K562 (cell line): ENCODE results near the gene DISC1. TPM values are rescaled to one million over a fixed set of nuclear protein-coding genes. Genes with fewer than 3 reads are reported as not detected.

Experiments
- CEBPB ChIP-seq: fragments of 450-650 bp; IDR thresholded peaks from 2 replicates; pipeline ENCODE4 v1.6.1; 2016; ENCODE audit warnings: missing genetic modification characterization, missing compliant biosample characterization
- polyA plus RNA-seq, 8 experiments: library from polyadenylated mRNA; depleted of rRNA in 4 of 8; stranded (reverse) in 5 of 8; unstranded in 3 of 8; fragments of >200 nt; fragmentation: Nextera tagmentation in 2 of 8; fragmentation: Illumina TruSeq in 1 of 8; extraction: Ambion mirVana in 2 of 8; extraction: Trizol in 1 of 8; gene quantifications; 2 replicates each; pipeline versions ENCODE4 v1.2.1 to v1.2.3, GENCODE V29; 2011 to 2014; ENCODE audit warnings: inconsistent platforms in 1 of 8, missing spikeins in 1 of 8
- total RNA-seq, 7 experiments: library from RNA; depleted of rRNA in 6 of 7; stranded (reverse); fragments of >200 nt in 6 of 7; fragmentation: Illumina TruSeq in 2 of 7; extraction: Trizol in 2 of 7; gene quantifications; 2 replicates each; pipeline versions ENCODE4 v1.2.1 to v1.2.3, GENCODE V29; 2011 to 2021; ENCODE audit warnings: low replicate concordance in 1 of 7
- TF ChIP-seq, protein P1 (sequence below): fragments of 450-650 bp; IDR thresholded peaks from 2 replicates; pipeline ENCODE4 v1.6.1; 2016; ENCODE audit warnings: mild to moderate bottlenecking, moderate library complexity

The DISC1 gene
- total and polyA plus RNA-seq, 9 of the 15 experiments (the other 6 are each of a cell fraction or from before 2014, with no cell fraction given) = 0.01 to 0.11 (median 0.08) TPM; not detected in 1

GRCh38 chr1:231803353-231803752, 176.8 kb downstream of the DISC1 start (continued):
- TF ChIP-seq, protein P1, sequence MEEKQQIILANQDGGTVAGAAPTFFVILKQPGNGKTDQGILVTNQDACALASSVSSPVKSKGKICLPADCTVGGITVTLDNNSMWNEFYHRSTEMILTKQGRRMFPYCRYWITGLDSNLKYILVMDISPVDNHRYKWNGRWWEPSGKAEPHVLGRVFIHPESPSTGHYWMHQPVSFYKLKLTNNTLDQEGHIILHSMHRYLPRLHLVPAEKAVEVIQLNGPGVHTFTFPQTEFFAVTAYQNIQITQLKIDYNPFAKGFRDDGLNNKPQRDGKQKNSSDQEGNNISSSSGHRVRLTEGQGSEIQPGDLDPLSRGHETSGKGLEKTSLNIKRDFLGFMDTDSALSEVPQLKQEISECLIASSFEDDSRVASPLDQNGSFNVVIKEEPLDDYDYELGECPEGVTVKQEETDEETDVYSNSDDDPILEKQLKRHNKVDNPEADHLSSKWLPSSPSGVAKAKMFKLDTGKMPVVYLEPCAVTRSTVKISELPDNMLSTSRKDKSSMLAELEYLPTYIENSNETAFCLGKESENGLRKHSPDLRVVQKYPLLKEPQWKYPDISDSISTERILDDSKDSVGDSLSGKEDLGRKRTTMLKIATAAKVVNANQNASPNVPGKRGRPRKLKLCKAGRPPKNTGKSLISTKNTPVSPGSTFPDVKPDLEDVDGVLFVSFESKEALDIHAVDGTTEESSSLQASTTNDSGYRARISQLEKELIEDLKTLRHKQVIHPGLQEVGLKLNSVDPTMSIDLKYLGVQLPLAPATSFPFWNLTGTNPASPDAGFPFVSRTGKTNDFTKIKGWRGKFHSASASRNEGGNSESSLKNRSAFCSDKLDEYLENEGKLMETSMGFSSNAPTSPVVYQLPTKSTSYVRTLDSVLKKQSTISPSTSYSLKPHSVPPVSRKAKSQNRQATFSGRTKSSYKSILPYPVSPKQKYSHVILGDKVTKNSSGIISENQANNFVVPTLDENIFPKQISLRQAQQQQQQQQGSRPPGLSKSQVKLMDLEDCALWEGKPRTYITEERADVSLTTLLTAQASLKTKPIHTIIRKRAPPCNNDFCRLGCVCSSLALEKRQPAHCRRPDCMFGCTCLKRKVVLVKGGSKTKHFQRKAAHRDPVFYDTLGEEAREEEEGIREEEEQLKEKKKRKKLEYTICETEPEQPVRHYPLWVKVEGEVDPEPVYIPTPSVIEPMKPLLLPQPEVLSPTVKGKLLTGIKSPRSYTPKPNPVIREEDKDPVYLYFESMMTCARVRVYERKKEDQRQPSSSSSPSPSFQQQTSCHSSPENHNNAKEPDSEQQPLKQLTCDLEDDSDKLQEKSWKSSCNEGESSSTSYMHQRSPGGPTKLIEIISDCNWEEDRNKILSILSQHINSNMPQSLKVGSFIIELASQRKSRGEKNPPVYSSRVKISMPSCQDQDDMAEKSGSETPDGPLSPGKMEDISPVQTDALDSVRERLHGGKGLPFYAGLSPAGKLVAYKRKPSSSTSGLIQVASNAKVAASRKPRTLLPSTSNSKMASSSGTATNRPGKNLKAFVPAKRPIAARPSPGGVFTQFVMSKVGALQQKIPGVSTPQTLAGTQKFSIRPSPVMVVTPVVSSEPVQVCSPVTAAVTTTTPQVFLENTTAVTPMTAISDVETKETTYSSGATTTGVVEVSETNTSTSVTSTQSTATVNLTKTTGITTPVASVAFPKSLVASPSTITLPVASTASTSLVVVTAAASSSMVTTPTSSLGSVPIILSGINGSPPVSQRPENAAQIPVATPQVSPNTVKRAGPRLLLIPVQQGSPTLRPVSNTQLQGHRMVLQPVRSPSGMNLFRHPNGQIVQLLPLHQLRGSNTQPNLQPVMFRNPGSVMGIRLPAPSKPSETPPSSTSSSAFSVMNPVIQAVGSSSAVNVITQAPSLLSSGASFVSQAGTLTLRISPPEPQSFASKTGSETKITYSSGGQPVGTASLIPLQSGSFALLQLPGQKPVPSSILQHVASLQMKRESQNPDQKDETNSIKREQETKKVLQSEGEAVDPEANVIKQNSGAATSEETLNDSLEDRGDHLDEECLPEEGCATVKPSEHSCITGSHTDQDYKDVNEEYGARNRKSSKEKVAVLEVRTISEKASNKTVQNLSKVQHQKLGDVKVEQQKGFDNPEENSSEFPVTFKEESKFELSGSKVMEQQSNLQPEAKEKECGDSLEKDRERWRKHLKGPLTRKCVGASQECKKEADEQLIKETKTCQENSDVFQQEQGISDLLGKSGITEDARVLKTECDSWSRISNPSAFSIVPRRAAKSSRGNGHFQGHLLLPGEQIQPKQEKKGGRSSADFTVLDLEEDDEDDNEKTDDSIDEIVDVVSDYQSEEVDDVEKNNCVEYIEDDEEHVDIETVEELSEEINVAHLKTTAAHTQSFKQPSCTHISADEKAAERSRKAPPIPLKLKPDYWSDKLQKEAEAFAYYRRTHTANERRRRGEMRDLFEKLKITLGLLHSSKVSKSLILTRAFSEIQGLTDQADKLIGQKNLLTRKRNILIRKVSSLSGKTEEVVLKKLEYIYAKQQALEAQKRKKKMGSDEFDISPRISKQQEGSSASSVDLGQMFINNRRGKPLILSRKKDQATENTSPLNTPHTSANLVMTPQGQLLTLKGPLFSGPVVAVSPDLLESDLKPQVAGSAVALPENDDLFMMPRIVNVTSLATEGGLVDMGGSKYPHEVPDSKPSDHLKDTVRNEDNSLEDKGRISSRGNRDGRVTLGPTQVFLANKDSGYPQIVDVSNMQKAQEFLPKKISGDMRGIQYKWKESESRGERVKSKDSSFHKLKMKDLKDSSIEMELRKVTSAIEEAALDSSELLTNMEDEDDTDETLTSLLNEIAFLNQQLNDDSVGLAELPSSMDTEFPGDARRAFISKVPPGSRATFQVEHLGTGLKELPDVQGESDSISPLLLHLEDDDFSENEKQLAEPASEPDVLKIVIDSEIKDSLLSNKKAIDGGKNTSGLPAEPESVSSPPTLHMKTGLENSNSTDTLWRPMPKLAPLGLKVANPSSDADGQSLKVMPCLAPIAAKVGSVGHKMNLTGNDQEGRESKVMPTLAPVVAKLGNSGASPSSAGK = no peak
- TF ChIP-seq CEBPB (tag) = peak; percentile 85
